GM19372 (cell line): Measurements from ENCODE around the gene GPR87.

Source experiments
- ATAC-seq: cut with Tn5 transposase; IDR thresholded peaks from one replicate; pipeline ENCODE4 v1.9.1; 2021; ENCODE audit warnings: mild to moderate bottlenecking, low read depth, moderate library complexity; ENCODE audit not compliant: unreplicated experiment

The GPR87 gene

GRCh38 chr3:151316267-151316991 is at the start of gene GPR87:
Gene GPR87, minus strand, starts transcription at chr3:151316820. Its CDS starts 16,720 bp downstream, at chr3:151300100.
- ATAC-seq: no peak

- ATAC-seq: no peak
Measured at GRCh38 chr3:151362751-151363174, 46.1 kb upstream of the GPR87 start.

- ATAC-seq: no peak
Measured at GRCh38 chr3:151357463-151357850, 40.8 kb upstream of the GPR87 start.

GRCh38 chr3:151356794-151357462 is 40.3 kb upstream of the GPR87 start:
- ATAC-seq: no peak

- ATAC-seq: no peak
Measured at GRCh38 chr3:151351648-151352047, 35.0 kb upstream of the GPR87 start.

GRCh38 chr3:151351219-151351618 is 34.6 kb upstream of the GPR87 start:
- ATAC-seq: peak; percentile 82

GRCh38 chr3:151350656-151351055 is 34.0 kb upstream of the GPR87 start:
- ATAC-seq: no peak

- no peak for ATAC-seq
Measured at GRCh38 chr3:151347432-151347831, 30.8 kb upstream of the GPR87 start.

GRCh38 chr3:151346292-151346691 is 29.7 kb upstream of the GPR87 start:
- ATAC-seq: no peak

- no peak for ATAC-seq
Measured at GRCh38 chr3:151345859-151346258, 29.2 kb upstream of the GPR87 start.

- ATAC-seq: no peak
Measured at GRCh38 chr3:151331696-151332095, 15.1 kb upstream of the GPR87 start.

- ATAC-seq: no peak
Measured at GRCh38 chr3:151330899-151331298, 14.3 kb upstream of the GPR87 start.

- ATAC-seq: no peak
Measured at GRCh38 chr3:151330379-151330778, 13.8 kb upstream of the GPR87 start.

GRCh38 chr3:151329363-151329762 is 12.7 kb upstream of the GPR87 start, which contains the start of gene P2RY13:
Gene P2RY13, minus strand, starts transcription at chr3:151329549. Its CDS starts 21 bp downstream, at chr3:151329528.
- no peak for ATAC-seq

GRCh38 chr3:151328298-151328995 is 11.8 kb upstream of the GPR87 start:
- no peak for ATAC-seq

- ATAC-seq: no peak
Measured at GRCh38 chr3:151327571-151328198, 11.1 kb upstream of the GPR87 start.

- no peak for ATAC-seq
Measured at GRCh38 chr3:151322511-151322910, 5.9 kb upstream of the GPR87 start.

- ATAC-seq: no peak
Measured at GRCh38 chr3:151321526-151321925, 4.9 kb upstream of the GPR87 start.

- ATAC-seq: no peak
Measured at GRCh38 chr3:151320131-151320530, 3.5 kb upstream of the GPR87 start.

GRCh38 chr3:151319628-151320027 is 3.0 kb upstream of the GPR87 start:
- no peak for ATAC-seq

GRCh38 chr3:151318991-151319390 is 2.4 kb upstream of the GPR87 start:
- no peak for ATAC-seq
